Activated CD4-positive, alpha-beta T cell treated with anti-CD3 and anti-CD28 coated beads, Interleukin-2, amount 10 ng/mL, durations not matched to agents 24 days and 14 days (primary cell): Measurements from ENCODE around the gene PHACTR2. TPM values are rescaled to one million over a fixed set of nuclear protein-coding genes. Genes with fewer than 3 reads are reported as not detected.
A peak's percentile ranks its signal among the peaks of the same experiment; 100 is the strongest.
"Not testable (repeated sequence)": the region's sequence is repeated elsewhere in the genome, so short reads cannot be mapped to it uniquely, and the experiment has no call there.

Experiments used
- DNase-seq: peaks from one replicate; pipeline ENCODE4 v3.0.0; 2022
- H3K27ac Mint-ChIP-seq: one replicate; pipeline ENCODE4 v1.8.0; 2022; ENCODE audit warnings: mild to moderate bottlenecking, mixed read lengths
- H3K27me3 Mint-ChIP-seq: one replicate; pipeline ENCODE4 v1.8.0; 2022; ENCODE audit warnings: mixed read lengths
- H3K36me3 Mint-ChIP-seq: one replicate; pipeline ENCODE4 v1.8.0; 2022; ENCODE audit warnings: low read depth, mild to moderate bottlenecking, mixed read lengths
- H3K4me1 Mint-ChIP-seq: one replicate; pipeline ENCODE4 v1.8.0; 2021; ENCODE audit warnings: mixed read lengths
- H3K4me3 Mint-ChIP-seq: one replicate; pipeline ENCODE4 v1.8.0; 2022; ENCODE audit warnings: mild to moderate bottlenecking, moderate library complexity, mixed read lengths
- H3K9me3 Mint-ChIP-seq: one replicate; pipeline ENCODE4 v1.8.0; 2021; ENCODE audit warnings: mixed read lengths
- intact Hi-C: fragments of 100-400 bp; cut with micrococcal nuclease; formaldehyde crosslinking; loops from one replicate; pipeline ENCODE4 v1.15.1; 2023
- total RNA-seq: library from RNA; stranded (reverse); gene quantifications from 2 replicates; pipeline ENCODE4 v1.2.3, GENCODE V29; 2022

The PHACTR2 gene
- total RNA-seq: 47.7 and 53.8 TPM in 2 replicates

DNA sequence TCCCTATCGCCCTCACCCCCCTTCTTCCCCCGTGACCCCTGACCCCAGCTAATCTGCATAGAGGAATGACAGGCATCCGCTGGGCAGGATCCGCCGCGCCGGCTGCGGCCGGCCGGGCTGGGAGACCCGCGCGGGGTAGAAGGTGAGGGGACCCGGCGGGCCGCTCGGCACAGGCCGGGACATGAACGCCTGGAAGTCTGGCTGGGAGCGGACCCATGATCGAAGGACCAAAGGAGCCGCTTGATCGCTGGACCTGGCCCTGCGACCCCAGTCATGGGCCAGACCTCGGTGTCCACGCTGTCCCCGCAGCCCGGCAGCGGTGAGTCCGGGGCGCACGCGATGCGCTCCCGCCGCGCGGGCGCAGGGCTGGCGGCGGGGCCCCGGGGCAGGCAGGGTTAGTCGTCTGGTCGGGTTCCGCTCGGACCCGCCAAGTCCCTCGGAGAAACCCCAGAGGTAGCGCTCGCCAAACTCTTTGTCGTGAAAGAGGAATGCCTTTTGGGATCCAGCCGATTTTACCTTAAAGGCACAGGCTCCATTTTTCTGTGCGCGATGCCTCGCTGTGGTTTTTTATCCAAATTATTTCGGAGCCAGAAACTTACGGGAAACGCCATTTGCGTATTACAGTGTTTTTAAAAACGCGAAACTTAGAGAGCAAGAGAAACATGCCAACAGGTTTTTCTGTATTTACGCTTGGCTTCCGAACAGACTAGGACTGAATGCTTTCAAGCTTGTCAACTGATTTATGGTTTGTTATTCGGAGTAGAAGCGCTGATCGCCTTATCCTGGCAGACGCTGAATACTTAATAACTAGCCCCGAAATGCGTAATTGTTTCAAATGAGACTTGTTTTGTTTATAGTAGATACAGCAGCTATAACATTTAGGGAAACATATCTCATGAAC is at the start of gene PHACTR2:
PHACTR2 (plus strand) TSS at position 75 of the 901 bp plus-strand sequence; CDS start at position 274, 199 bp downstream.
- intact Hi-C loops: loop anchor here (5.0 kb wide), 3 partner anchors 51 to 101 kb away; no protein-coding TSS in a partner anchor
- Mint-ChIP-seq H3K27ac (no peak within 1 kb of the TSS), H3K4me3 (peak within 1 kb of the TSS; percentile 84), H3K36me3 (peaks cover 15% of the 10 kb centered on the region), H3K4me1 (peaks cover 14% of the 10 kb centered on the region), H3K27me3 (peaks cover 46% of the 10 kb centered on the region), H3K9me3 (peaks cover 20% of the 10 kb centered on the region)
- peak; percentile 79 for DNase-seq

DNA sequence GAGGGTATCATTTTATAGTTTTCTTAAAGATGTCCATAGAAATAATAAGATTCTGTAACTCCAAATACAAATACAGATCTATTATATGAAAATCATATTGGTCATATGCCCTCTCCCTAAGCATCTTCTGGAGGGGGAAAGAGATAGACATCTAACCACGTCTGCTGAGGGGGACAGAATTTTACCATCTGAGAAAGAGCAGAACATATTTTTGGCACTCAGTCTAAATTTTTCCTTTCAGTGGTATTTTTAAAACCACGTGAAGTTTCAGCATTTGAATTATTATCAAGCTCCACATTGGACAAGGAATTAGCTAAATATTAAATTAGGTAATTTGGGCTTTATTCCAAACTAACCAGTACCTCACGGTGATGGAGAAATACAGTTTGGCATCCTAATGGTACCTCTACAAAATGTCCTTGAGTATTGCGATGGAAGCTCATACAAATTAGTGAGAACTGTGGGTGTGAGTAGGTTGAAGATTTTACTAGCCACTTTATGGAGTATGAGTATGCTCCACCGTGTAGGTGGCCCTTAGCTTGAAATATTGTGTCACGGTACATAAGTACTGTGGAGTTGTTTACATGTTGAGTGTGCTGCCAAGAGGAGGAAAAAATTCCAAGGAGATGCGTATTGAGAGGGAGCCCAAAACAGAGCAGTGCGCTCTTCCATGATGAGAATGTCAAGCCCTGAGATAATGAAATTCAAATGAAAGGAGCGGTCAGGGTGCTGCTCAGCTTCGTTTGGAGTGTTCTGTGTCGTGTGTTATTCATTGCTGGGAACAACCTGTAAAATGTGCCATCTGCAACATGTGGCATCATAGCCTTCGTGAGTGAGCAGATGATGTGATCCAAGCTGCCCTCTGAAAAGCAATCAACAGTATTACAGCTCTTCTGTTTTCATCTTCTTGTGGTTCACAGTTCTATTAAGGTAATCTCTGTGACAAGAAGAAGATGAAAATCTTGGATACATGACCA is 48.4 kb upstream of the PHACTR2 start:
- H3K9me3 Mint-ChIP-seq: peaks cover 8% of the 10 kb centered on the region
- H3K4me3 Mint-ChIP-seq: peak overlapping the region; percentile 3
- H3K36me3 Mint-ChIP-seq: peaks cover 5% of the 10 kb centered on the region
- no peak for DNase-seq
- H3K27me3 Mint-ChIP-seq: no peaks in the 10 kb centered on the region
- peaks cover 36% of the 10 kb centered on the region for H3K4me1 Mint-ChIP-seq
- H3K27ac Mint-ChIP-seq: peak overlapping the region; percentile 72
- intact Hi-C loops: loop anchor here (1.0 to 5.0 kb wide), 4 partner anchors 14 to 214 kb away; partner anchors contain the start of genes LTV1 and PHACTR2

DNA sequence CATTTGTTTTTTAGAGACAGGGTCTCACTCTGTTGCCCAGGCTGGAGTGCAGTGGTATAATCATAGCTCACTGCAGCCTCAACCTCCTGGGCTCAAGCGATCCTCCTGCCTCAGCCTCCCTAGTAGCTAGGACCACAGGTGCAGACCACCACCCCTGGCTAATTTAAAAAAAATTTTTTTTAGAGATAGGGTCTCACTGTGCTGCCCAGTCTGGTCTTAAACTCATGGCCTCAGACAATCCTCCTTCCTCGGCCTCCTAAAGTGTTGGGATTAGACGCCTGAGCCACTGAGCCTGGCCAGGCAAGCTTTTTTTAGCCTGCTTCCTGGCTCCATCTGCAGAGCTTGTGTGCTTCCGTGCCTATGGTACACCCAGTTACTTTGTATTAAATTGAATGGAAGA is 46.6 kb upstream of the PHACTR2 start:
- H3K36me3 Mint-ChIP-seq, DNase-seq, H3K4me3 Mint-ChIP-seq, H3K27me3 Mint-ChIP-seq, H3K9me3 Mint-ChIP-seq, H3K27ac Mint-ChIP-seq, intact Hi-C loops: not testable (repeated sequence)
- H3K4me1 Mint-ChIP-seq: peaks cover 28% of the 10 kb centered on the region

DNA sequence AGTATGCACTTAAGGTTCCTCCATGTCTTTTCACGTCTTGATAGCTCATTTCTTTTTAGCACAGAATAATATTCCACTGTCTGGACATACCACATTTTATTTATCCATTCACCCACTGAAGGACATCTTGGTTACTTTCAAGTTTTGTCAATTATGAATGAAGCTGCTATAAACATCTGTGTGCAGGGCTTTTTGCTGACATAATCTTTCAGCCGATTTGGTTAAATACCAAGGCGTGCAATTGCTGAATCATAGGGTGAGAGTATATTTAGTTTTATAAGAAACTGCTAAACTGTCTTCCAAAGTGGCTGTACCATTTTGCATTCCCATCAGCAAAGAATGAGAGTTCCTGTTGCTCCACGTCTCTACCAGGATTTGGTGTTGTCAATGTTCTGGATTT is 44.9 kb upstream of the PHACTR2 start:
- H3K27me3 Mint-ChIP-seq: no peaks in the 10 kb centered on the region
- H3K27ac Mint-ChIP-seq: no peak overlapping the region
- intact Hi-C loops: no loop called here
- DNase-seq: no peak
- peaks cover 5% of the 10 kb centered on the region for H3K9me3 Mint-ChIP-seq
- H3K4me3 Mint-ChIP-seq: no peak overlapping the region
- peaks cover 25% of the 10 kb centered on the region for H3K4me1 Mint-ChIP-seq
- H3K36me3 Mint-ChIP-seq: peaks cover 3% of the 10 kb centered on the region

DNA sequence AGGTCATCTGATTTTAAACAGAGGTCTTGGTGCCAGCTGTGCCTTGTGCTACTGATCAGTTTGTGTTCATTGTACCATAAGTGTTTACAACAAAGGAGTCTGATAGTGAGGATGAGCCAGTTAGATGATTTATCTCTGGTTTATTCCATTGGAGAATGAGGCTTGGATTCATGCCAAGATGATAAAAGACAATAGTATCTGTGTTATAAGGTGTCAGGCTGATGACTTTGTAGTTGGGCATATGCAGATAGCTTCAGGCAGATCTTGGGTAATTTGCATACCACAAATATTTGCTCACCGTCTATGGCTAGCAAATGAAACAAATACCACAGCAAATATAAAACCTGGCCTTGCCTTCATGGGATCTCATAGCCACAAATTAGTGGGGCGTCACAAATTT is 43.3 kb upstream of the PHACTR2 start:
- Mint-ChIP-seq H3K4me3 (no peak overlapping the region), H3K27me3 (no peaks in the 10 kb centered on the region), H3K4me1 (peaks cover 12% of the 10 kb centered on the region), H3K9me3 (peaks cover 2% of the 10 kb centered on the region), H3K27ac (no peak overlapping the region), H3K36me3 (peaks cover 3% of the 10 kb centered on the region)
- no peak for DNase-seq
- intact Hi-C loops: no loop called here

DNA sequence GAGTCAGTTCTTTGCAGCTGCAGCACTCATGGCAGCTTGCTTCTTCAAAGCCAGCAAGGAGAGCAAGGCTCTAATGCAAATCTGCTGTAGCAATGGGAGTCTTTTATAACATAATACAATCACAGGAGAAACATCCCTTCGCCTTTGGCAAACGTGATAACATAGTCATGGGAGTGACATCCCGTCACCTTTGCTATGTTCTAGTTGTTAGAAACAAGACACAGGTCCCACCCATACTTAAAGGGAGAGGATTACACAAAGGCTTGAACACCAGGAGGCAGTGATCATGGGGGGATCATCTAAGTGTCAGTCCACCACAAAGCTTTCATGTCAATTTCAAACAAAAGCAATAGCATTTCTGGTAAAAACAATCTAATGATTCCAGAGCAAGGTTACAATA is 40.1 kb upstream of the PHACTR2 start:
- no peak overlapping the region for H3K4me3 Mint-ChIP-seq
- peaks cover 3% of the 10 kb centered on the region for H3K36me3 Mint-ChIP-seq
- intact Hi-C loops: no loop called here
- H3K27ac Mint-ChIP-seq: no peak overlapping the region
- no peaks in the 10 kb centered on the region for H3K27me3 Mint-ChIP-seq
- H3K9me3 Mint-ChIP-seq: no peaks in the 10 kb centered on the region
- peaks cover 8% of the 10 kb centered on the region for H3K4me1 Mint-ChIP-seq
- no peak for DNase-seq

DNA sequence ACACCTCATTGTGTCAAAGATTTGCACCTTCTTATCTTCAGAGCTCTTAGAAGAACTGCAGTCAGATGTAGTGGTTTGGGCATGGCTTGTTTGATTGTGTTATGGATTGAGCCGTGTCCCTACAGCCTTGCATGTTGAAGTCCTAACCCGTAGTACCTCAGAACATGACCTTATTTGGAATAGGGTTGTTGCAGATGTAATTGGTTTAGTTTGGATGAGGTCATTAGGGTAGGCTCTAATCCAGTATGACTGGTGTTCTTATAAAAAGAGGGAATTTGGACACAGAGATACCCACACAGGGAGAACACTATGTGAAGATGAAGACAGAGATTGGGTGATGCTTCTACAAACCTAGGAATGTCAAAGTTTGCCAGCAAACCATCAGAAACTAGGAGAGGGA is 35.4 kb upstream of the PHACTR2 start:
- Mint-ChIP-seq H3K27ac (no peak overlapping the region), H3K4me3 (no peak overlapping the region), H3K4me1 (peaks cover 13% of the 10 kb centered on the region), H3K9me3 (peaks cover 2% of the 10 kb centered on the region), H3K27me3 (no peaks in the 10 kb centered on the region), H3K36me3 (peaks cover 4% of the 10 kb centered on the region)
- intact Hi-C loops: no loop called here
- no peak for DNase-seq

DNA sequence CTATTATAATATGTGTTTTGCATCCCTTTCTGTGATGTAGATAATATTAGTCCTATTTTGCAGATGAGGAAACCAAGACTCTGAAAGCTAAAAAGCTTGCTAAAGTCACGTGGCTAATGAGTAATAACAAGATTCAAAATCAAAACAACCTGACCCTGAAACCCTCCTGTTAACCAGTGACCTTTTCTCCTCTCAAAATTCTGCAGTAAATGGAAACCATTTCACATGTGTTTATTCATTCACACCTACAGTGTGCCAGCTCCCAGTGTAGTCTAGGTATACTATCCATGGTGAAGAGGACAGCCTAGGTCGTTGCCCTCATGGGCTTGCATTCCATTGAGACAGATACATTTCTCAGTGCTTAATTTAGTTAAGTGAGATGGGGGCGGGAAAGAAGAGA is 30.6 kb upstream of the PHACTR2 start:
- Mint-ChIP-seq H3K27ac (peak overlapping the region; percentile 78), H3K9me3 (peaks cover 28% of the 10 kb centered on the region), H3K4me3 (peak overlapping the region; percentile 19), H3K4me1 (peaks cover 22% of the 10 kb centered on the region), H3K36me3 (peaks cover 21% of the 10 kb centered on the region), H3K27me3 (no peaks in the 10 kb centered on the region)
- DNase-seq: no peak
- intact Hi-C loops: loop anchor here (1.0 kb wide), 1 partner anchor 159 kb away; no protein-coding TSS in a partner anchor

DNA sequence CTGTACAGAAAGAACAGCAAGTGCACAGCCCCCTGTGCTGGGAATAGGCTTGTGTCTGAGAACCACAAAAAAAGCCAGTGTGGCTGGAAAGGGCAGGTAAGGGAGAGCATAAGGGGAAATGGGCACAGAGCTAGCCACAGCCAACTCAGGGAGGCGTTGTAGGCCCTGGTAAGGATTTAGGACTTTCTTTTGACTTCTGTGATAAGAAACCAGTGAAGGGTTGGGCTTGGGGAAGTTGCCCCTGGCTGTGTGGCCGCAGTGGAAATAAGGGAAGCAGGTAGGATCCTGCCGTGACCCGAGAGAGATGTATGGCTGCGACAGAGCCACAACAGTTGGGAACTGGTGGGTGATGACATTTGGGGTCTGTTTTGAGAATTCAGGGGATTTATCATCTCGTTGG is 30.0 kb upstream of the PHACTR2 start:
- Mint-ChIP-seq H3K36me3 (peaks cover 21% of the 10 kb centered on the region), H3K9me3 (peaks cover 28% of the 10 kb centered on the region), H3K27me3 (no peaks in the 10 kb centered on the region), H3K4me3 (peak overlapping the region; percentile 19), H3K4me1 (peaks cover 22% of the 10 kb centered on the region), H3K27ac (peak overlapping the region; percentile 78)
- intact Hi-C loops: loop anchor here (1.0 kb wide), 1 partner anchor 159 kb away; no protein-coding TSS in a partner anchor
- no peak for DNase-seq

DNA sequence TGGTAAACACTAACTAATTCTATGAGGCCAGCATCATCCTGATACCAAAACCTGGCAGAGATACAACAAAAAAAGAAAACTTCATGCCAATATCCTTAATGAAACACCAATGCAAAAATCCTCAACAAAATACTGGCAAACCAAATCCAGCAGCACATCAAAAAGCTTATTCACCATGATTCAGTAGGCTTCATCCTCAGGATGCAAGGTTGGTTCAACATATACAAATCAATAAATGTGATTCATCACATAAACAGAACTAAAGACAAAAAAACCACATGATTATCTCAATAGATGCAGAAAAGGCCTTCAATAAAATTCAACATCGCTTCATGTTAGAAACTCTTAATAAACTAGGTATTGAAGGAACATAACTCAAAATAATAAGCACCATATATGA is 28.4 kb upstream of the PHACTR2 start:
- H3K27ac Mint-ChIP-seq, intact Hi-C loops, H3K4me3 Mint-ChIP-seq, H3K27me3 Mint-ChIP-seq, DNase-seq: not testable (repeated sequence)
- peaks cover 28% of the 10 kb centered on the region for H3K9me3 Mint-ChIP-seq
- peaks cover 21% of the 10 kb centered on the region for H3K36me3 Mint-ChIP-seq
- H3K4me1 Mint-ChIP-seq: peaks cover 22% of the 10 kb centered on the region

DNA sequence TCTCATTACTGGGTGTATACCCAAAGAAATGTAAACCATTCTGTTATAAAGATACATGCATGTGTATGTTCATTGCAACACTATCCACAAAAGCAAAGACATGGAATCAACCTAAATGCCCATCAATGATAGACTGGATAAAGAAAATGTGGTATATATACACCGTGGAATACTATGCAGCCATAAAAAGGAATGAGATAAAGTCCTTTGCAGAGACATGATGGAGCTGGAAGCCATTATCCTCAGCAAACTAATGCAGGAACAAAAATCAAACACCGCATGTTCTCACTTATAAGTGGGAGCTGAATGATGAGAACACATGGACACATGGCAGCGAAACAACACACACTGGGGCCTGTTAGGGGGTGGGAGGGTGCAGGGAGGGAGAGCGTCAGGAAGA is 26.4 kb upstream of the PHACTR2 start:
- H3K27ac Mint-ChIP-seq, DNase-seq, intact Hi-C loops, H3K4me3 Mint-ChIP-seq, H3K27me3 Mint-ChIP-seq: not testable (repeated sequence)
- H3K36me3 Mint-ChIP-seq: peaks cover 21% of the 10 kb centered on the region
- H3K4me1 Mint-ChIP-seq: peaks cover 21% of the 10 kb centered on the region
- H3K9me3 Mint-ChIP-seq: peaks cover 28% of the 10 kb centered on the region

DNA sequence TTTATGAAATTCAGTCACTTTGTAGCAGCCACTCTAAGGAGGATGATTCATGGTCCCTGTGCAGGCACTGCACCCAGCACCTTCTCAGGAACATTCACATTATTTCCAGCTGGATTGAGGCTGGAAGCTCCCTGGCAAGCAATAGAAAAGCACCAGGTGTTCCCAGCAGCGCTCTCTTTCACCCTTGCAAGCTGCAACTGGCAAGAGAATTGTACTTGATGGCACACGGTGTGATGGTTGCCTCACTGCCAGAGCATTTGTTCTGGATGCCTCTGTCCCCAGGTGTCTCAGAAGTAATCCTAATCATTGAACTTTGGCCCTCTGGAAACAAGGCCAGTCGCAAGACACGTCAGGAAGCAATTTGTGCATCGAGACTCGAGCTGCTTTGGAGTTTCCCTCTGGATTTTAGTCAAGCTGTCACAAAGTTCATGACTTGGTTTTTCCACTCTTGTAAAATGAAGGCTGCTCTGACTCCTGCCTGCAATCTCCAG is 24.9 kb upstream of the PHACTR2 start:
- Mint-ChIP-seq H3K4me3 (no peak overlapping the region), H3K36me3 (peaks cover 17% of the 10 kb centered on the region), H3K27ac (no peak overlapping the region), H3K27me3 (no peaks in the 10 kb centered on the region), H3K4me1 (peaks cover 6% of the 10 kb centered on the region), H3K9me3 (peaks cover 30% of the 10 kb centered on the region)
- DNase-seq: no peak
- intact Hi-C loops: no loop called here

DNA sequence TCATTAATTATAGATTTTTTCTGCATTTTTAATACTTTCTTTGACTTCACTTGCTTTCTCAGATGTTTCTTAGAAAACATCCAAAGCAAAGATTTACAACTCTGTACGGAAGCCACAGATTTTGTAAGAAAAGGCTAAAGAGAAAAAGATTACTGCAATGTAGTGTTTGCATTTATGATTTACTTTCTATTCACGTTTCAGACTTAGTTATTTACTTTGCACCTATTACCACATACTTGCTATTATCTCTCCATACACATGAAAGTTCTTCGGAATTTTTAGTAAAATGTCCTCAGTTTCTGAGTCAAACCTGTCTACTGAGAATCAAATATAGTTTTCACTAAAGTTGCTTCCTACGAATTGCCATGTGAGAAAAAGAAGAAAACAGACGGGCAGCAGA is 22.2 kb upstream of the PHACTR2 start:
- intact Hi-C loops: no loop called here
- H3K9me3 Mint-ChIP-seq: peaks cover 19% of the 10 kb centered on the region
- DNase-seq: no peak
- no peak overlapping the region for H3K27ac Mint-ChIP-seq
- H3K36me3 Mint-ChIP-seq: peaks cover 9% of the 10 kb centered on the region
- H3K4me1 Mint-ChIP-seq: no peaks in the 10 kb centered on the region
- H3K27me3 Mint-ChIP-seq: no peaks in the 10 kb centered on the region
- H3K4me3 Mint-ChIP-seq: no peak overlapping the region
